HG02610 (cell line): Measurements from ENCODE around the gene PSMA4.
A peak's percentile ranks its signal among the peaks of the same experiment; 100 is the strongest.
"Not testable (repeated sequence)": the region's sequence is repeated elsewhere in the genome, so short reads cannot be mapped to it uniquely, and the experiment has no call there.

ENCODE experiments used
- ATAC-seq: cut with Tn5 transposase; IDR thresholded peaks from one replicate; pipeline ENCODE4 v1.9.1; 2021; ENCODE audit warnings: mild to moderate bottlenecking, moderate library complexity; ENCODE audit not compliant: unreplicated experiment

PSMA4 gene

GRCh38 chr15:78550815-78551214 lies 10.6 kb downstream of the PSMA4 start:
- no peak for ATAC-seq

GRCh38 chr15:78551902-78552301 lies 11.7 kb downstream of the PSMA4 start:
- no peak for ATAC-seq

GRCh38 chr15:78552597-78552996 lies 12.4 kb downstream of the PSMA4 start:
- no peak for ATAC-seq

GRCh38 chr15:78560201-78560600 lies 20.0 kb downstream of the PSMA4 start:
- not testable (repeated sequence) for ATAC-seq

- ATAC-seq = no peak
These were observed 21.2 kb downstream of the PSMA4 start for GRCh38 chr15:78561490-78561889.

GRCh38 chr15:78563092-78563491 lies 22.8 kb downstream of the PSMA4 start:
- no peak for ATAC-seq

- ATAC-seq = no peak
These were observed 24.5 kb downstream of the PSMA4 start for GRCh38 chr15:78564743-78565096.

- peak; percentile 88 for ATAC-seq
These were observed 25.1 kb downstream of the PSMA4 start, which contains the start of gene CHRNA5 for GRCh38 chr15:78565097-78565950. CHRNA5 (plus strand) TSS chr15:78565520; CDS start chr15:78565720, 200 bp downstream.

- peak; percentile 14 for ATAC-seq
These were observed 25.9 kb downstream of the PSMA4 start for GRCh38 chr15:78565951-78566774.

GRCh38 chr15:78567531-78567930 lies 27.3 kb downstream of the PSMA4 start:
- no peak for ATAC-seq

GRCh38 chr15:78570710-78571109 lies 30.5 kb downstream of the PSMA4 start:
- no peak for ATAC-seq

GRCh38 chr15:78571382-78571781 lies 31.1 kb downstream of the PSMA4 start:
- ATAC-seq = no peak

- ATAC-seq = no peak
These were observed 33.2 kb downstream of the PSMA4 start for GRCh38 chr15:78573416-78573815.

GRCh38 chr15:78574944-78575343 lies 34.7 kb downstream of the PSMA4 start:
- ATAC-seq = no peak

GRCh38 chr15:78597583-78597982 lies 57.3 kb downstream of the PSMA4 start:
- no peak for ATAC-seq

GRCh38 chr15:78598348-78598747 lies 58.1 kb downstream of the PSMA4 start:
- ATAC-seq = no peak

- no peak for ATAC-seq
These were observed 58.9 kb downstream of the PSMA4 start for GRCh38 chr15:78599189-78599588.
